ENCODE results near the gene EFTUD2. TPM values are rescaled to one million over a fixed set of nuclear protein-coding genes. Genes with fewer than 3 reads are reported as not detected.

Gene EFTUD2
- total and polyA plus RNA-seq, 9 of the 15 experiments (the other 6 are each of a cell fraction or from before 2014, with no cell fraction given), result 65.8 to 362 (median 218) TPM

GRCh38 chr17:44807093-44807816 lies 92.0 kb downstream of the EFTUD2 start (continued):
- no peak for TF ChIP-seq TFAM (CRISPR knock-in tag; conservative IDR thresholded peaks at IDR 0.05)
- TF ChIP-seq ELF2 (CRISPR knock-in tag; IDR thresholded peaks at IDR 0.05), result no peak

- no peaks in the 10 kb centered on the region for H3K79me2 ChIP-seq (ENCODE audit: control insufficient read depth, insufficient read depth, low read length)
- H3K9me1 ChIP-seq (ENCODE audit: control insufficient read depth, insufficient read depth, low read length), result no peaks in the 10 kb centered on the region
- no peak for TF ChIP-seq ZNF384 (IDR thresholded peaks at IDR 0.05; ENCODE audit: low read depth, low read length)
- TF ChIP-seq MAFG (tag; conservative IDR thresholded peaks at IDR 0.05), result no peak
- TF ChIP-seq ASH1L (IDR thresholded peaks at IDR 0.05; ENCODE audit: borderline replicate concordance, low read depth, partially characterized antibody), result no peak
- no peak for TF ChIP-seq IRF2 (CRISPR knock-in tag; IDR thresholded peaks at IDR 0.05)
- TF ChIP-seq E2F4 (CRISPR knock-in tag; IDR thresholded peaks at IDR 0.05; ENCODE audit: low read depth), result no peak
- no peak for TF ChIP-seq ZBTB7A (IDR thresholded peaks at IDR 0.05; ENCODE audit: borderline replicate concordance, control insufficient read depth, low read depth, low read length)
- TF ChIP-seq JUN (IDR thresholded peaks at IDR 0.05; ENCODE audit: borderline replicate concordance, low read depth, low read length), result no peak
- TF ChIP-seq JUN (CRISPR knock-in tag; IDR thresholded peaks at IDR 0.05; ENCODE audit: borderline replicate concordance), result no peak
- TF ChIP-seq ZNF518B (CRISPR knock-in tag; IDR thresholded peaks at IDR 0.05), result no peak
- no peak for TF ChIP-seq KHSRP (IDR thresholded peaks at IDR 0.05)
- H3K9ac ChIP-seq (ENCODE audit: insufficient read depth in 1 of 2, low read depth in 2 of 2, low read length in 2 of 2), result no peak overlapping the region
- H3K27me3 ChIP-seq (ENCODE audit: control insufficient read depth in 2 of 2, insufficient read depth in 2 of 2, low read length in 2 of 2), result peaks cover 44 to 61% of the 10 kb centered on the region in 2 experiments
- intact Hi-C loops (cut with micrococcal nuclease), result no loop called here
- no TSS peak for BruUV-seq (replicated peaks)
- in situ Hi-C loops (cut with MboI), result no loop called here
- no peak overlapping the region for H3K4me2 ChIP-seq (ENCODE audit: insufficient read depth, low read length)
- H3K27ac ChIP-seq (ENCODE audit: extremely low read depth, low read depth, low read length), result no peak overlapping the region
- no peak for FAIRE-seq
- H3K9me3 ChIP-seq (replicated peaks; ENCODE audit: control insufficient read depth, insufficient read depth, low read depth, low read length), result no peaks in the 10 kb centered on the region
- CTCF ChIA-PET (ENCODE audit: low intra/inter-chr PET ratio), result no interaction called here
- no peak for ATAC-seq
- H3K4me1 ChIP-seq (replicated peaks in 1 of 2; ENCODE audit: control insufficient read depth in 2 of 2, insufficient read depth in 2 of 2, low read length in 2 of 2), result no peaks in the 10 kb centered on the region; a peak in 1 of 5 replicates
- no peaks in the 10 kb centered on the region for H3K36me3 ChIP-seq (ENCODE audit: control insufficient read depth, insufficient read depth, low read length)
- 4% methylated on average over 10 of the region's 10 CpGs for WGBS (ENCODE audit: insufficient coverage, low coverage, missing lambda C conversion rate)
- H3K4me3 ChIP-seq, result no peak overlapping the region
- POLR2A ChIA-PET, result interaction anchor here (0.5 kb wide), 1 partner anchor 172 kb away, joined by 3 read pairs; no protein-coding TSS in a partner anchor
- H2AFZ ChIP-seq (ENCODE audit: low read depth, low read length), result no peak overlapping the region
- no peaks in the 10 kb centered on the region for H4K20me1 ChIP-seq (replicated peaks; ENCODE audit: control insufficient read depth, insufficient read depth, low read length)
- DNase-seq (ENCODE audit: extremely low read depth in 1 of 4, low spot score in 3 of 4), result no peak
Measured at GRCh38 chr17:44804302-44805089, 94.7 kb downstream of the EFTUD2 start.

All from K562 (cell line).